Lower leg skin (tissue), 4 donors: ENCODE results near the gene CASTOR2. TPM values are rescaled to one million over a fixed set of nuclear protein-coding genes. Genes with fewer than 3 reads are reported as not detected.

ENCODE experiments used
- DNase-seq, 2 donors: peaks; one replicate each; pipeline ENCODE4 v3.0.0-alpha.2; 2019; ENCODE audit warnings: low spot score in 2 of 2
- H3K4me3 ChIP-seq: fragments of 200-600 bp; sonication (generic); 2 replicates; pipeline ENCODE4 v1.5.1; 2017; ENCODE audit warnings: mild to moderate bottlenecking, low read depth; ENCODE audit not compliant: poor library complexity, severe bottlenecking
- POLR2A ChIP-seq, 2 donors: fragments of 450-650 bp; IDR thresholded peaks; one replicate each; pipeline ENCODE4 v1.6.1; 2016 to 2017; ENCODE audit warnings: antibody characterized with exemption in 2 of 2, mild to moderate bottlenecking in 1 of 2, moderate library complexity in 1 of 2
- WGBS, 2 donors: methylation state at CpG; one replicate each; pipeline ENCODE4 v1.1.5; 2018; 5-methylcytosine and 5-hydroxymethylcytosine counted together
- intact Hi-C: fragments of 100-400 bp; cut with DNase I; formaldehyde crosslinking; loops from one replicate; pipeline ENCODE4 v1.15.0; 2023; ENCODE audit warnings: low total_unique reads
- total RNA-seq, 4 donors: library from RNA; depleted of rRNA; stranded (reverse); fragments of >200 nt; gene quantifications; one replicate each; pipeline ENCODE4 v1.1.0, GENCODE V29; 2016
- TF ChIP-seq, protein P1 (sequence below), 3 donors: fragments of 450-650 bp; IDR thresholded peaks; one replicate each; pipeline ENCODE4 v1.5.1; 2016; ENCODE audit warnings: antibody characterized with exemption in 3 of 3, mild to moderate bottlenecking in 3 of 3, moderate library complexity in 2 of 3

Gene CASTOR2
- total RNA-seq, 4 donors from 2014 or later, result 10.7 to 19.7 (median 12.1) TPM

DNA sequence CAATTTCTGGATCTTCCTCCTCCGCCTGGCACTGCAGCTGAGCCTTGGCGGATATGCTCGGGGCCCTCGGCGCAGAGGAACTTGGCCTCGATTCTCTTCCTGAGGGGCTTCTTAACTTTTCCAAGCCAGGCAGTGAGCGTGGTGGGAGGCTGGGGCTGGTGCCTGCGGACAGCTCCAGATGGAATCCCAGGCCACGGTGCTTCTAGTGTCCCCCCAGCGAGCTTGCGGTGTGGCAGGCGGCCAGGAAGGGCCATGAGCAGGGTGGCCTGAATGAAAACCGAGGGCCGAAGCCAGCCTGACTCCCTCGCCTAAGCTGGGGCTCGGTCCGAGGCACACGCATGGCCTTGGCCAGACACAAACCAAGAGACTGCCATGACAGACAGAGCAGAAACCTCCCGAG lies 77.8 kb downstream of the CASTOR2 start:
- no peak for TF ChIP-seq POLR2A (IDR thresholded peaks at IDR 0.05)
- TF ChIP-seq, protein P1, sequence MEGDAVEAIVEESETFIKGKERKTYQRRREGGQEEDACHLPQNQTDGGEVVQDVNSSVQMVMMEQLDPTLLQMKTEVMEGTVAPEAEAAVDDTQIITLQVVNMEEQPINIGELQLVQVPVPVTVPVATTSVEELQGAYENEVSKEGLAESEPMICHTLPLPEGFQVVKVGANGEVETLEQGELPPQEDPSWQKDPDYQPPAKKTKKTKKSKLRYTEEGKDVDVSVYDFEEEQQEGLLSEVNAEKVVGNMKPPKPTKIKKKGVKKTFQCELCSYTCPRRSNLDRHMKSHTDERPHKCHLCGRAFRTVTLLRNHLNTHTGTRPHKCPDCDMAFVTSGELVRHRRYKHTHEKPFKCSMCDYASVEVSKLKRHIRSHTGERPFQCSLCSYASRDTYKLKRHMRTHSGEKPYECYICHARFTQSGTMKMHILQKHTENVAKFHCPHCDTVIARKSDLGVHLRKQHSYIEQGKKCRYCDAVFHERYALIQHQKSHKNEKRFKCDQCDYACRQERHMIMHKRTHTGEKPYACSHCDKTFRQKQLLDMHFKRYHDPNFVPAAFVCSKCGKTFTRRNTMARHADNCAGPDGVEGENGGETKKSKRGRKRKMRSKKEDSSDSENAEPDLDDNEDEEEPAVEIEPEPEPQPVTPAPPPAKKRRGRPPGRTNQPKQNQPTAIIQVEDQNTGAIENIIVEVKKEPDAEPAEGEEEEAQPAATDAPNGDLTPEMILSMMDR (IDR thresholded peaks at IDR 0.05), result no peak
- H3K4me3 ChIP-seq, result no peak overlapping the region
- intact Hi-C loops, result no loop called here
- WGBS, 2 donors, result 55 to 73% methylated on average over 18 to 19 of the region's 19 CpGs
- no peak for DNase-seq

GRCh38 chr7:75042831-75043703 lies 78.6 kb downstream of the CASTOR2 start:
- WGBS, 2 donors, result 95 to 97% methylated on average over 22 of the region's 28 CpGs
- DNase-seq, result no peak
- no peak for TF ChIP-seq POLR2A (IDR thresholded peaks at IDR 0.05)
- TF ChIP-seq, protein P1 (IDR thresholded peaks at IDR 0.05), result no peak
- intact Hi-C loops, result no loop called here
- no peak overlapping the region for H3K4me3 ChIP-seq

DNA sequence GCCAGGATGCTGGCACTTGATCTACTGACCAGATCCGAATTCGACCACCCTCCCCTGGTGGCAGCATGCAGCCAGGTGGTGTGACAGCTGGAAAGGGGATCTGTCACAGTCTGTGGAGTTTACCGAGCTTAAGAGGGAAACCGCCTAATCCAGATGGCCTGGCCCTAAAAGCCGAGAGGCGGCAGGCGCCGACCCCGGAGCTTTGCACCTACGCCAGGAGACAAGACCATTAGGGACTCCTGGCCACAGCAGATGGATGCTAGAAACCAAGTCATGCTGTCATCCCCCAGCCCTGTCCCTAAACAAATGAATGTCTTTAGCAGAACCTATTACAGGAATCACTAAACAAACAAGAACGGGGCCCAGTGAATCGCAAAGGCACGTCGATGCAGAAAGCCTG lies 81.4 kb downstream of the CASTOR2 start:
- WGBS, 2 donors, result 87 to 90% methylated on average over 13 to 14 of the region's 14 CpGs
- intact Hi-C loops, result no loop called here
- DNase-seq, result no peak
- TF ChIP-seq, protein P1 (IDR thresholded peaks at IDR 0.05), result no peak
- no peak for TF ChIP-seq POLR2A (IDR thresholded peaks at IDR 0.05)
- H3K4me3 ChIP-seq, result no peak overlapping the region

DNA sequence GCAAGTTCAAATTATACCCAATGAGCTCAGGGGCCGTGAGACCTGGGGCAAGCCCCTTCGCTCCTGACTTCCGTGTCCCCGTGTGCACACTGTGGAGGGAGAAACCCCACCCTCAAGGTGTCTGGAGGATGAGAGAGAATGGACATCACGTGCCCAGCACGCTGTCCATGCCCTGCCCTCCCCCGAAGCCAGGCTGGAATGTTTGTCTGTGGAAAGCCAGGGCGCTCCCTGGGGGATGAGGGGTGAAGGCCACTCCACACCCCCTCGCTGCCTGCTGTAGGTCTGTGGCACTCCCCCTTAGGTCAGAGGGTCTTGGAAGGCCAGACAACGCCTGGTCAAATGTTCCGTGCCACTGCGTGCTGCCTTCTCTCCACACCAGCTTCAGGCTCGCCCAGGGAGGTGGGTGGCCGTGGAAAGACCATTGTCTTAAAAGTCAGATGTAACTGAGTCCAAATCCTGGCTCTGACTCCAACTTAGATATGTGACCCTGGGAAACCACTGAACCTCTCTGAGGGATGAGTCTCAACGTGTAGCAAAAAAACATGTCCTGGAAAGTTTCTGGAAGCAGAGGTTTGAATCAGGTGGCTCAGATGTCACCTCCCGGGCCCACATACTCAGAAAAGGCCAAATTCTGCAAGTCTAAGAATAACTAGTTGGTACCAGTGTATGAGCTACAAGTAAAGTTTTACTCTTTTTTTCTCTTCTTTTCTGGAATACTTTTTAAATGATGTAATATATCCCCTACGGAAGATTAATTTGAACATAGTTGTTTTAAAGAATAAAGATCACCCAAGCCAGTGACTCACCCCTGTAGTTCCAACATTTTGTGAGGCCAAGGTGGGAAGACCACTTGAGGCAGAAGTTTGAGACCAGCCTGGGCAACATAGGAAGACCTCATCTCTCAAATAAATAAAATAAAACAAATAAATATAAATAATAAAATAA lies 84.2 kb downstream of the CASTOR2 start:
- intact Hi-C loops, result no loop called here
- H3K4me3 ChIP-seq, result no peak overlapping the region
- DNase-seq, result no peak
- WGBS, 2 donors, result 76 to 82% methylated on average over 11 to 16 of the region's 17 CpGs
- TF ChIP-seq, protein P1 (IDR thresholded peaks at IDR 0.05), result no peak
- no peak for TF ChIP-seq POLR2A (IDR thresholded peaks at IDR 0.05)

DNA sequence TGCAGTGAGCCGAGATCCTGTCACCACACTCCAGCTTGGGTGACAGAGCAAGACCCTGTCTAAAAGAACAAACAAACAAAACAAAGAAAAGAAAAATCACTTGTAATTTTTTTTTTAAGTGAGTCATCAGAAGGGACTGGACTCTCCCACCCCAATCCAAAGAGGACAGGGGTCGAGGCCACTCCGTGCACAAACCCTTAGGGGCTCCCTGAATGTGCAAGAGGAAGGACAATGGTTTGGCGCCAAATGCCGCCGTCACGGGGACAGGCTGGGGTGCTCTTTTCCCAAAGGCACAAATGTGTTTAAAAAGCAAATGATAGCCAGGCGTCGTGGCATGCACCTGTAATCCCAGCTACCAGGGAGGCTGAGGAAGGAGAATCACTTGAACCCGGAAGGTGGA lies 85.3 kb downstream of the CASTOR2 start:
- no peak for DNase-seq
- intact Hi-C loops, result no loop called here
- TF ChIP-seq, protein P1 (IDR thresholded peaks at IDR 0.05), result no peak
- TF ChIP-seq POLR2A (IDR thresholded peaks at IDR 0.05), result no peak
- WGBS, 2 donors, result 90 to 92% methylated on average over 10 of the region's 10 CpGs
- H3K4me3 ChIP-seq, result no peak overlapping the region
